HCT116 (cell line): Measurements from ENCODE around the gene ARHGAP5. TPM values are rescaled to one million over a fixed set of nuclear protein-coding genes. Genes with fewer than 3 reads are reported as not detected.
A peak's percentile ranks its signal among the peaks of the same experiment; 100 is the strongest.

ENCODE experiments used
- ATAC-seq: fragments of 200-7000 bp; cut with Tn5 transposase; 2 replicates; pipeline ENCODE4 v1.9.1; 2020; ENCODE audit warnings: mild to moderate bottlenecking, moderate library complexity
- BruUV-seq: library from RNA; stranded (reverse); fragments of 400-500 nt; replicated peaks from 2 replicates; lab custom pipeline; 2021; lab: Mats Ljungman, UMichigan
- CTCF ChIA-PET: fragments of 300-600 bp; sonication (Branson Sonifier 250); formaldehyde crosslinking; loops from one replicate; lab custom pipeline; 2021; ENCODE audit warnings: antibody characterized with exemption; lab: Charles Lee
- POLR2A ChIA-PET: fragments of 300-600, 350-600 bp; sonication (Branson Sonifier 250); formaldehyde crosslinking; loops from one replicate; lab custom pipeline; 2021; ENCODE audit warnings: antibody characterized with exemption; lab: Charles Lee
- RAD21 ChIA-PET, 2 experiments: fragments of 300-600 bp; sonication (Branson Sonifier 250); formaldehyde crosslinking; loops; one replicate each; lab custom pipeline; 2023; ENCODE audit warnings: low total read pairs in 2 of 2; ENCODE audit not compliant: uncharacterized antibody in 2 of 2, unreplicated experiment in 2 of 2, low non-redundant PET in 1 of 2; lab: Charles Lee
- DNase-seq: peaks from one replicate; pipeline ENCODE4 v3.0.0-alpha.2; 2010; ENCODE audit warnings: low read depth, low spot score
- H2AFZ ChIP-seq: fragments of 200-600 bp; shearing (Covaris generic), sonication (generic); 2 replicates; pipeline ENCODE4 v1.6.1; 2017; ENCODE audit warnings: low read depth, mixed run types, mixed read lengths, antibody characterized with exemption, low read length; ENCODE audit not compliant: poor library complexity, severe bottlenecking
- H3K27ac ChIP-seq: 2 replicates; pipeline ENCODE4 v1.5.1; 2012; ENCODE audit warnings: low read depth, low read length
- H3K27me3 ChIP-seq: fragments of 200-600 bp; sonication (generic); 2 replicates; pipeline ENCODE4 v1.6.1; 2016; ENCODE audit warnings: mixed run types, low read length, mixed read lengths; ENCODE audit not compliant: insufficient read depth
- H3K36me3 ChIP-seq, 2 experiments: fragments of 200-500 bp in 1 of 2; fragments of 200-600 bp in 1 of 2; sonication (Bioruptor generic) in 1 of 2; sonication (generic) in 1 of 2; 2 replicates each; pipeline versions ENCODE4 v1.5.1 to v1.6.1; 2014 to 2016; ENCODE audit warnings: low read length in 2 of 2, inconsistent platforms in 1 of 2, mixed read lengths in 1 of 2, mixed run types in 1 of 2; ENCODE audit not compliant: insufficient read depth in 2 of 2, control insufficient read depth in 1 of 2
- H3K4me1 ChIP-seq, 2 experiments: fragments of 200-600 bp in 1 of 2; sonication (generic) in 1 of 2; 2 replicates each; pipeline versions ENCODE4 v1.5.1 to v1.6.1; 2012 to 2017; ENCODE audit warnings: low read length in 2 of 2, inconsistent platforms in 1 of 2, mild to moderate bottlenecking in 1 of 2, mixed read lengths in 1 of 2, mixed run types in 1 of 2, moderate library complexity in 1 of 2; ENCODE audit not compliant: insufficient read depth in 2 of 2, control insufficient read depth in 1 of 2
- H3K4me2 ChIP-seq: fragments of 200-600 bp; sonication (generic); 2 replicates; pipeline ENCODE4 v1.6.1; 2017; ENCODE audit warnings: mixed run types, low read length, mixed read lengths
- H3K4me3 ChIP-seq, 2 experiments: fragments of 200-600 bp in 1 of 2; sonication (generic) in 1 of 2; replicated peaks in 1 of 2; 2 replicates each; pipeline ENCODE4 v1.5.1; 2011 to 2016; ENCODE audit warnings: low read length in 2 of 2, control low read depth in 1 of 2, low read depth in 1 of 2, mild to moderate bottlenecking in 1 of 2, mixed read lengths in 1 of 2, mixed run types in 1 of 2
- H3K79me2 ChIP-seq: fragments of 200-600 bp; sonication (generic); 2 replicates; pipeline ENCODE4 v1.6.1; 2017; ENCODE audit warnings: mild to moderate bottlenecking, mixed run types, low read length, moderate library complexity, mixed read lengths; ENCODE audit not compliant: insufficient read depth
- H3K9ac ChIP-seq: fragments of 200-600 bp; sonication (generic); 2 replicates; pipeline ENCODE4 v1.6.1; 2016; ENCODE audit warnings: low read length, mixed read lengths
- H3K9me2 ChIP-seq: fragments of 200-600 bp; sonication (generic), shearing (Covaris generic); 2 replicates; pipeline ENCODE4 v1.6.1; 2017; ENCODE audit warnings: mixed run types, mild to moderate bottlenecking, moderate library complexity; ENCODE audit not compliant: insufficient read depth
- H3K9me3 ChIP-seq, 2 experiments: fragments of 200-500 bp in 1 of 2; fragments of 200-600 bp in 1 of 2; sonication (Bioruptor generic) in 1 of 2; sonication (generic) in 1 of 2; 2 replicates each; pipeline ENCODE4 v1.6.1; 2014 to 2017; ENCODE audit warnings: low read length in 2 of 2, mixed read lengths in 2 of 2, inconsistent platforms in 1 of 2, low read depth in 1 of 2, mild to moderate bottlenecking in 1 of 2, mixed run types in 1 of 2, moderate library complexity in 1 of 2; ENCODE audit not compliant: control insufficient read depth in 1 of 2, insufficient read depth in 1 of 2
- H4K20me1 ChIP-seq: fragments of 200-600 bp; sonication (generic), shearing (Covaris generic); 2 replicates; pipeline ENCODE4 v1.6.1; 2017; ENCODE audit warnings: mixed run types, mild to moderate bottlenecking, moderate library complexity; ENCODE audit not compliant: insufficient read depth
- ATF3 ChIP-seq: IDR thresholded peaks from 2 replicates; pipeline ENCODE4 v1.6.1; 2012
- CBX3 ChIP-seq: IDR thresholded peaks from 2 replicates; pipeline ENCODE4 v1.6.1; 2012; ENCODE audit warnings: low read depth
- CEBPB ChIP-seq: IDR thresholded peaks from 2 replicates; pipeline ENCODE4 v1.6.1; 2012; ENCODE audit warnings: low read depth
- CTCF ChIP-seq, 3 experiments: fragments of 200-600 bp in 1 of 3; sonication (generic) in 1 of 3; IDR thresholded peaks in 2 of 3; conservative IDR thresholded peaks in 1 of 3; 2 replicates each; pipeline ENCODE4 v1.5.1; 2012 to 2017; ENCODE audit warnings: low read depth in 2 of 3, low read length in 2 of 3, antibody characterized with exemption in 1 of 3, borderline replicate concordance in 1 of 3, control low read depth in 1 of 3, mild to moderate bottlenecking in 1 of 3, mixed read lengths in 1 of 3, mixed run types in 1 of 3, moderate library complexity in 1 of 3; ENCODE audit not compliant: insufficient read depth in 1 of 3
- EGR1 ChIP-seq: IDR thresholded peaks from 2 replicates; pipeline ENCODE4 v1.6.1; 2012; ENCODE audit warnings: low read depth
- EZH2 ChIP-seq: fragments of 200-600 bp; sonication (generic); IDR thresholded peaks from 2 replicates; pipeline ENCODE4 v1.6.1; 2017; ENCODE audit warnings: antibody characterized with exemption, mixed run types
- EZH2phosphoT487 ChIP-seq: fragments of 200-600 bp; IDR thresholded peaks from 2 replicates; pipeline ENCODE4 v1.6.1; 2018; ENCODE audit warnings: antibody characterized with exemption, borderline replicate concordance
- MAX ChIP-seq: IDR thresholded peaks from 2 replicates; pipeline ENCODE4 v1.6.1; 2012
- POLR2A ChIP-seq: IDR thresholded peaks from 2 replicates; pipeline ENCODE4 v1.7.0; 2011; ENCODE audit warnings: borderline replicate concordance; ENCODE audit not compliant: insufficient read depth, insufficient read length; ENCODE audit errors: extremely low read depth
- POLR2AphosphoS5 ChIP-seq: IDR thresholded peaks from 2 replicates; pipeline ENCODE4 v1.6.1; 2011; ENCODE audit warnings: mild to moderate bottlenecking, low read depth, low read length, moderate library complexity
- TCF7L2 ChIP-seq: IDR thresholded peaks from 2 replicates; pipeline ENCODE4 v1.7.0; 2011; ENCODE audit warnings: borderline replicate concordance, inconsistent platforms; ENCODE audit not compliant: insufficient read depth, insufficient read length; ENCODE audit errors: extremely low read depth
- YY1 ChIP-seq: IDR thresholded peaks from 2 replicates; pipeline ENCODE4 v1.6.1; 2011; ENCODE audit warnings: low read length, low read depth, moderate library complexity, mild to moderate bottlenecking; ENCODE audit not compliant: insufficient replicate concordance; ENCODE audit errors: extremely low read depth
- ZFX ChIP-seq: fragments of 450-650 bp; IDR thresholded peaks from 2 replicates; pipeline ENCODE4 v1.6.1; 2017
- ZNF274 ChIP-seq: fragments of 200-500 bp; sonication (Bioruptor generic); IDR thresholded peaks from 2 replicates; pipeline ENCODE4 v1.6.1; 2014; ENCODE audit warnings: mild to moderate bottlenecking, low read depth, low read length, inconsistent platforms
- intact Hi-C: fragments of 100-400 bp; cut with micrococcal nuclease; formaldehyde crosslinking; loops from 2 replicates; pipeline ENCODE4 v1.10.0; 2022
- total RNA-seq: library from RNA; stranded (reverse); gene quantifications from one replicate; pipeline ENCODE4 v1.2.1, GENCODE V29; 2021; ENCODE audit not compliant: unreplicated experiment
- TF ChIP-seq, protein P1 (sequence below): IDR thresholded peaks from 2 replicates; pipeline ENCODE4 v1.6.1; 2011; ENCODE audit warnings: mild to moderate bottlenecking, low read length, moderate library complexity; ENCODE audit not compliant: insufficient replicate concordance; ENCODE audit errors: extremely low read depth

The ARHGAP5 gene
- total RNA-seq, 1 experiment from 2014 or later: 66.7 TPM

- no peak for TF ChIP-seq CEBPB
- no peak for TF ChIP-seq EZH2
- TF ChIP-seq MAX: peak; percentile 71
- TF ChIP-seq POLR2AphosphoS5: peak; percentile 66
- peak; percentile 67 for TF ChIP-seq CBX3
- TF ChIP-seq CTCF (IDR thresholded peaks at IDR 0.05 in 2 of 3, conservative IDR thresholded peaks at IDR 0.05 in 1 of 3; ENCODE audit: borderline replicate concordance in 1 of 3, insufficient read depth in 1 of 3, low read depth in 2 of 3, low read length in 2 of 3): no peak
- peak; percentile 84; the same call in 1 of the 2 replicates for TF ChIP-seq ATF3
- TF ChIP-seq, protein P1, sequence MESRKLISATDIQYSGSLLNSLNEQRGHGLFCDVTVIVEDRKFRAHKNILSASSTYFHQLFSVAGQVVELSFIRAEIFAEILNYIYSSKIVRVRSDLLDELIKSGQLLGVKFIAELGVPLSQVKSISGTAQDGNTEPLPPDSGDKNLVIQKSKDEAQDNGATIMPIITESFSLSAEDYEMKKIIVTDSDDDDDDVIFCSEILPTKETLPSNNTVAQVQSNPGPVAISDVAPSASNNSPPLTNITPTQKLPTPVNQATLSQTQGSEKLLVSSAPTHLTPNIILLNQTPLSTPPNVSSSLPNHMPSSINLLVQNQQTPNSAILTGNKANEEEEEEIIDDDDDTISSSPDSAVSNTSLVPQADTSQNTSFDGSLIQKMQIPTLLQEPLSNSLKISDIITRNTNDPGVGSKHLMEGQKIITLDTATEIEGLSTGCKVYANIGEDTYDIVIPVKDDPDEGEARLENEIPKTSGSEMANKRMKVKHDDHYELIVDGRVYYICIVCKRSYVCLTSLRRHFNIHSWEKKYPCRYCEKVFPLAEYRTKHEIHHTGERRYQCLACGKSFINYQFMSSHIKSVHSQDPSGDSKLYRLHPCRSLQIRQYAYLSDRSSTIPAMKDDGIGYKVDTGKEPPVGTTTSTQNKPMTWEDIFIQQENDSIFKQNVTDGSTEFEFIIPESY: no peak
- peak; percentile 79 for TF ChIP-seq TCF7L2
- no peak for TF ChIP-seq EGR1
- TF ChIP-seq ZNF274: no peak
- no peak for TF ChIP-seq YY1
- TF ChIP-seq EZH2phosphoT487: no peak
- peak; percentile 12; the same call in 1 of the 2 replicates for TF ChIP-seq ZFX
- TF ChIP-seq POLR2A: peak; percentile 77
- Histone ChIP-seq H3K27me3 (no peaks in the 10 kb centered on the region), H3K9me3 (no peaks in the 10 kb centered on the region), H3K27ac (peak within 1 kb of the TSS; percentile 47), H3K79me2 (no peaks in the 10 kb centered on the region), H3K4me3 (peak within 1 kb of the TSS; percentile 36 to 53), H3K4me1 (peaks cover 25 to 49% of the 10 kb centered on the region in 2 experiments), H4K20me1 (no peaks in the 10 kb centered on the region), H3K4me2 (peak within 1 kb of the TSS; percentile 78), H2AFZ (peak within 1 kb of the TSS; percentile 96), H3K9me2 (no peaks in the 10 kb centered on the region; the same call in 1 of the 2 replicates), H3K36me3 (no peaks in the 10 kb centered on the region), H3K9ac (peak within 1 kb of the TSS; percentile 64)
- POLR2A ChIA-PET: interaction anchor here (2.0 kb wide), 1 partner anchor 126 kb away, joined by 7 read pairs; the partner anchor contains the start of gene ARHGAP5
- RAD21 ChIA-PET: no interaction called here
- ATAC-seq (peak; percentile 87), DNase-seq (peak; percentile 80)
- no TSS peak for BruUV-seq
- CTCF ChIA-PET: no interaction called here
- intact Hi-C loops: loop anchor here (2.0 kb wide), 1 partner anchor 126 kb away; the partner anchor contains the start of gene ARHGAP5
Measured at GRCh38 chr14:32202998-32203882, 126.1 kb downstream of the ARHGAP5 start, which contains the start of gene RNU6-8. TSS of gene RNU6-8 (minus strand) at chr14:32203269.
